Glomerular visceral epithelial cell (primary cell): Measurements from ENCODE around the gene STAB2.

ENCODE experiments used
- DNase-seq: peaks from one replicate; pipeline ENCODE4 v3.0.0-alpha.2; 2016; ENCODE audit errors: extremely low spot score

Gene STAB2

GRCh38 chr12:103742349-103742932 is 155.4 kb downstream of the STAB2 start:
- DNase-seq = no peak

GRCh38 chr12:103743788-103744187 is 156.7 kb downstream of the STAB2 start:
- no peak for DNase-seq

- DNase-seq = no peak
These were observed 158.9 kb downstream of the STAB2 start for GRCh38 chr12:103745962-103746361.

- DNase-seq = no peak
These were observed 160.9 kb downstream of the STAB2 start for GRCh38 chr12:103748002-103748401.

DNA sequence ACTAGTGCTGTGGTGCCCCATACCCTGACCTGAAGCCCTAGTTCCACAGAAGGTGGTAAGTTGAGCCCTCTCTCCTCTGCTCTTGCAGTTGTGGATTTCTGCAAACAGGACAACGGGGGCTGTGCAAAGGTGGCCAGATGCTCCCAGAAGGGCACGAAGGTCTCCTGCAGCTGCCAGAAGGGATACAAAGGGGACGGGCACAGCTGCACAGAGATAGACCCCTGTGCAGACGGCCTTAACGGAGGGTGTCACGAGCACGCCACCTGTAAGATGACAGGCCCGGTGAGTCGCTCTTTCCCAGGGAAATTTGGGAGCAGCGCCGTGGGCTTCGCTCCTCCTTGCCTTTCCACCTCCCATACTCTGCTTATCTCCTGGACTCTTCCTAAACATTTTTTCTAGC is 161.8 kb downstream of the STAB2 start:
- no peak for DNase-seq

GRCh38 chr12:103751171-103751570 is 164.1 kb downstream of the STAB2 start:
- DNase-seq = no peak

DNA sequence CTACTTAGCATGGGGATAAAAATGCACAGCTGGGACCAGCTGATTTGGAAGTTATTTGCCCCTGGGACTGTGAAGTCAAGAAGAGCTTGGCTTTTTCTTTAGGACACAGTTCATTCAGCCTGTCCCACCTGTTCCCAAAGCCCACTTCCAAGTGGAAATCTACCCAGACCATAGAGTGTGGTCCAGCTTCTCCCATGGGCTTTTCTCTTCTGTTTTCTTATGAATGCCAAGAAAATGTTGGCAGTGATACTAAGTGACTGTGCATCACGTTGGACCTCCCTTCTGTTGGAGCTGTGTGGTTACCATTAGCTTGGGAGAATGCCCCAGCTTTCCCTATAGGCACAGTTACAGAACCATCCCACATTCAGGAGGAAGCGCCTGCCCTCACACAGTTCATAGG is 164.5 kb downstream of the STAB2 start:
- DNase-seq = no peak

DNA sequence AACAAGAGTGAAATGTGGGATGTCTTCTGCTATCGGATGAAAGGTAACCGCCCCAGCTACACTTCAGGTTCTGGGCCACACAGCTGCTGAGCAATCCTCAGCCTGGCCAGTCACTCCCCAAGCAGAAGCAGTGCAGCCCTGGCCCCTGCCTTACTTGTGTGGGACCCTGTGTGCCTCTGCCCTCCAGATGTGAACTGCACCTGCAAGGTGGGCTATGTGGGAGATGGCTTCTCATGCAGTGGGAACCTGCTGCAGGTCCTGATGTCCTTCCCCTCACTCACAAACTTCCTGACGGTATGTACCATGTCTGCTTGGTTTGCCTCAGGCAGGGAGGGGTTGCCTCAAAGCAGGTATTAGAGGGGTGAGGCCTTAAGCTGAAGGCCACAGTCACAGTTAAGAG is 168.4 kb downstream of the STAB2 start:
- no peak for DNase-seq

- DNase-seq = no peak
These were observed 169.4 kb downstream of the STAB2 start for GRCh38 chr12:103756443-103756842.

- DNase-seq = no peak
These were observed 170.2 kb downstream of the STAB2 start for GRCh38 chr12:103757248-103757647.

- no peak for DNase-seq
These were observed 171.4 kb downstream of the STAB2 start for GRCh38 chr12:103758310-103759089.

DNA sequence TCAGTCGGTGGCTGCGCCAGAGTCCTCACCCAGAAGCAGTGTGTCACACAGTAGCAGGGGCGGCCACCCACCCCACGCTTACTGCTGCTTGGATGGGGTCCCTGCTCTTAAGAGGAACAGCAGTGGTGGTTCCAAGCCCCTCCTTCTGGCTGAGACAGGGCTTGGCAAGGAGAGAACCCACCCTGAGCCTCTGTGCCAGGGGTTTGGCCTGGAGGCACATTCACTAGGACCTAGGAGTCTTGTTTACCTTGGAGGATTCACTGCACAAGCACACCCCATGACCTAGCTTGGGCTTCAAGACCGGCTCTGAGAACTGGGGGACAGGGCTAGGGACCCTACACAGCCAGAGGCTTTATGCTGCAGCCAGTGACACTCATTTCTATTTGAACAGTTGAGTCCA is 175.4 kb downstream of the STAB2 start:
- no peak for DNase-seq

DNA sequence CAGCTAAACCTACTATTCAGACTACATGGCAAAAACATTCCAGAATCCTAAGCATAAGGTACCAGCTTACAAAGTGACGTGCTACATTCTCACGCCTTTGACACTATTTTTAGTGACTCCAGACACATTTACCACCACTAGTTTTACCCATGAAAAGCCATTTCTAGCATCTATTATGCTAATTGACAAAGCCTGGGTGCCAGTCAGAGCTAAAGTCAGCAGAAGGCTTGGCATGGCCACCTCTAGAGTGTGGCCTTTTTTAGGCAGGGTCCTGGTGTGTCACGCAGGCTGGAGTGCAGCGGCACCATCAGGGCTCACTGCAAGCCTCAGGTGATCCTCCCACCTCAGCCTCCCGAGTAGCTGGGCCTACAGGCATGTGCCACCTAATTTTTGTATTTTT is 178.2 kb downstream of the STAB2 start:
- DNase-seq = no peak

DNA sequence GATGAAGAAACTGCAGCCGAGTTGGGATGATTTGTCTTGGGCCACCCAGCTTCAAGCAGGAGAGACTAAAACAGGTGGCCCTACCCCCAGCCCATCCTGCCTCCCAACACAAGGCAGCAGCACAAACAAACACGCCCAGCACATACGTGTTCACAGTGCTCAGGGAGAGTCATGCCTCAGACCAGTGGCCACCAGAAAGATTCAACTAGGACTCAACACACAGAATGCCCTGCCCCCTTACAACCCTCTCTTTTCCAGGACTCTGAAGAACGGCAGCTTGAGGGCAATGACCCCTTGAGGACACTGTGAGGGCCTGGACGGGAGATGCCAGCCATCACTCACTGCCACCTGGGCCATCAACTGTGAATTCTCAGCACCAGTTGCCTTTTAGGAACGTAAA is 179.0 kb downstream of the STAB2 start:
- no peak for DNase-seq

GRCh38 chr12:103768467-103769123 is 181.5 kb downstream of the STAB2 start:
- DNase-seq = no peak

DNA sequence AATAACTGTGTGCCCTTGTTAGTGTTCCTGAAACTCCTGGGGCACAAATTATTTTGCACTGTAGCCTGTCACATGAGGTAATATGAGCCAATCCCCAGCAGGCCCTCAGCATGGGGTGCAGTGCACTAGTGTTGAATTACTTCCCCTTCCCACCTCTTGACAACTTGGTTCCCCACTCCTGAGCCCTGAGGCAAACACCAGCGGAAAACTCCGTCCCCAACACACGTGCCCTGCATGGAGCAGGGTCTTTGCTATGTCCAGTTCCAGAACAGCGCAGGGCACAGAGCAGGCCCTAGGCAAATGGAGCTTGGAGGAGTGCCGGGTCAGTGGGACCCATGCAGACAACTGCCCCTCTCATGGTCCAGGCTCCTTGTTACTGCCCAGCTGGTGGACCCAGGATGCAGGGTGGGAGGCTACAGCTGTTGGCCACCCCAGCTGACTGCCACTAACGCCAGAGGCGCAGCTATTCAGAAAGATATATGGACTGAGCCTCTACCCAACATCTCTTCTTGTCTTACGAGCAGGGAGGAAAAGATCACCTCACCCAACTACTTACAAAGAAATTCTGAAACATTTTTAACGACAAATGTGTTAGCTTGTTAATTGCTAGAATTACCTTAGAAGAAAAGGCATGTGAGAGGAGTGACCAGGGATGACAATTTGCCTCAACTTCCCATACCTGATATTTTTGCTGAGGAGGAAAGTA is 182.3 kb downstream of the STAB2 start:
- no peak for DNase-seq

DNA sequence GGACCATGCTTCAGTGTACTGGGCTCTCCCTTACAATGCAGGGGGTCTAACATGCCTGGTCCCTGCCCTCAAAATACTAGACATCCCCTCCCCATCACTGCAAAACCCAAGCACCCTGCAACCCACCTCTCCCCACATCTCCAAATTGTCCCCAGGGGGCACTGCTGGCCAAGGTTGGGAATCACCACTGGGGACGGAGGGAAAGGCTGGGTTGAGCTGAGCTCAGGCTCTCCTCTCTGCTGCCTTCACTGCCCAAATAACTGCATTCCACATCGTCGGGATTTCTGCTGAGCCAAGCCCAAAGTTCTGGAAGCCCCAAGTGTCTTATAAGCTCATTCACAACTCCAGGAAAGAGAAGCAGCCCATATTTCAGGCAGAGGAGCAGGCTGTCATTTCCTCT is 184.4 kb downstream of the STAB2 start:
- DNase-seq = peak; percentile 33

GRCh38 chr12:103772367-103773108 is 185.5 kb downstream of the STAB2 start:
- DNase-seq = no peak

GRCh38 chr12:103773109-103773910 is 186.2 kb downstream of the STAB2 start:
- DNase-seq = no peak

GRCh38 chr12:103774977-103775560 is 188.0 kb downstream of the STAB2 start:
- no peak for DNase-seq

DNA sequence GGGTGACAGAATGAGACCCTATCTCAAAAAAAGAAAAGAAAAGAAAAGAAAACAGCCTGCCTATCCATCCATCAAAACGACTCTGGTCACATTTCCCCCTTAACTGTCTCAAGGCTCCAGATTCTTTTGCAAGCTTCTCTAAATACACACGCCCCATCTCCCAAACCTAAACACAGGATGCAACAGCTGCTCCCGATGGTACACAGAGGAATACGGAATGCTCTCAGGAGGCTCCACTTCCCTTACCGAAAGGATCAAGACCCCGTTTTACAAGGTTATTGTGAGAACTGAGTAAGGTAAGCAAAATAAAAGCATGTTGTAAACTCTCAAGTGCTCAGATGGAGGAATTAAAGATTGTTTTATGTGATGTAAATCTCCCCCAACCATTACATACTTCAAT is 191.7 kb downstream of the STAB2 start:
- no peak for DNase-seq
